NT2/D1 (cell line): Measurements from ENCODE around the gene IDH3A.

Source experiments
- DNase-seq: peaks from one replicate; pipeline ENCODE4 v3.0.0-alpha.2; 2011; ENCODE audit warnings: low read depth, low spot score
- H3K27me3 ChIP-seq: 2 replicates; pipeline ENCODE4 v1.6.0; 2011; ENCODE audit warnings: mild to moderate bottlenecking; ENCODE audit not compliant: insufficient read length, insufficient read depth
- H3K36me3 ChIP-seq: 2 replicates; pipeline ENCODE4 v1.6.1; 2011; ENCODE audit warnings: mild to moderate bottlenecking, low read length, mixed read lengths; ENCODE audit not compliant: insufficient read depth, insufficient read length
- H3K4me1 ChIP-seq: 2 replicates; pipeline ENCODE4 v1.5.1; 2011; ENCODE audit not compliant: insufficient read depth, insufficient read length
- H3K4me3 ChIP-seq: 2 replicates; pipeline ENCODE4 v1.5.1; 2011; ENCODE audit warnings: low read depth; ENCODE audit not compliant: insufficient read length
- H3K9ac ChIP-seq: 2 replicates; pipeline ENCODE4 v1.6.0; 2011; ENCODE audit warnings: low read depth; ENCODE audit not compliant: insufficient read length
- H3K9me3 ChIP-seq: 2 replicates; pipeline ENCODE4 v1.5.1; 2011; ENCODE audit warnings: mild to moderate bottlenecking, low read length; ENCODE audit not compliant: insufficient read depth
- SUZ12 ChIP-seq: IDR thresholded peaks from 2 replicates; pipeline ENCODE4 v1.6.1; 2011; ENCODE audit not compliant: insufficient read length, insufficient read depth; ENCODE audit errors: extremely low read depth
- YY1 ChIP-seq: IDR thresholded peaks from 2 replicates; pipeline ENCODE4 v1.6.1; 2011; ENCODE audit not compliant: insufficient read length, insufficient read depth
- ZNF274 ChIP-seq: IDR thresholded peaks from 2 replicates; pipeline ENCODE4 v1.6.1; 2011; ENCODE audit warnings: mild to moderate bottlenecking, low read depth, low read length

IDH3A gene

GRCh38 chr15:78216276-78217104 lies 67.3 kb downstream of the IDH3A start:
- H3K4me1 ChIP-seq: peaks cover 19% of the 10 kb centered on the region
- no peak overlapping the region for H3K4me3 ChIP-seq
- TF ChIP-seq SUZ12 (no peak), YY1 (no peak), ZNF274 (no peak)
- no peak for DNase-seq
- H3K9me3 ChIP-seq: no peaks in the 10 kb centered on the region
- H3K36me3 ChIP-seq: no peaks in the 10 kb centered on the region
- H3K27me3 ChIP-seq: no peaks in the 10 kb centered on the region
- H3K9ac ChIP-seq: no peak overlapping the region

GRCh38 chr15:78220713-78221112 lies 71.6 kb downstream of the IDH3A start:
- Histone ChIP-seq H3K36me3 (no peaks in the 10 kb centered on the region), H3K4me3 (no peak overlapping the region), H3K9ac (no peak overlapping the region), H3K9me3 (peaks cover 7% of the 10 kb centered on the region; the same call in 1 of the 2 replicates), H3K27me3 (no peaks in the 10 kb centered on the region), H3K4me1 (peaks cover 3% of the 10 kb centered on the region)
- no peak for DNase-seq
- no peak for TF ChIP-seq YY1
- TF ChIP-seq SUZ12: no peak
- TF ChIP-seq ZNF274: no peak
